Hepatocyte (in vitro differentiated cells): ENCODE data around the gene ZBTB7C. TPM values are rescaled to one million over a fixed set of nuclear protein-coding genes. Genes with fewer than 3 reads are reported as not detected.

ENCODE experiments used
- DNase-seq: peaks from one replicate; pipeline ENCODE4 v3.0.0-alpha.2; 2016; ENCODE audit warnings: low spot score
- H2AFZ ChIP-seq: fragments of 200-600 bp; sonication (generic); 2 replicates; pipeline ENCODE4 v1.6.0; 2016; ENCODE audit warnings: antibody characterized with exemption, mild to moderate bottlenecking
- H3K27ac ChIP-seq: fragments of 200-600 bp; sonication (generic); 2 replicates; pipeline ENCODE4 v1.5.1; 2016; ENCODE audit warnings: mild to moderate bottlenecking
- H3K27me3 ChIP-seq: fragments of 200-600 bp; sonication (generic); 2 replicates; pipeline ENCODE4 v1.6.1; 2016
- H3K36me3 ChIP-seq: fragments of 200-600 bp; sonication (generic); replicated peaks from 2 replicates; pipeline ENCODE4 v1.5.1; 2016; ENCODE audit warnings: low read depth; ENCODE audit not compliant: insufficient read depth
- H3K4me1 ChIP-seq: fragments of 200-600 bp; sonication (generic); 2 replicates; pipeline ENCODE4 v1.5.1; 2016; ENCODE audit warnings: mild to moderate bottlenecking, moderate library complexity; ENCODE audit not compliant: insufficient read depth
- H3K4me2 ChIP-seq: fragments of 200-600 bp; sonication (generic); 2 replicates; pipeline ENCODE4 v1.6.0; 2016
- H3K4me3 ChIP-seq: fragments of 200-600 bp; sonication (generic); 2 replicates; pipeline ENCODE4 v1.5.1; 2016; ENCODE audit warnings: mild to moderate bottlenecking
- H3K79me2 ChIP-seq: fragments of 200-600 bp; sonication (generic); 2 replicates; pipeline ENCODE4 v1.6.0; 2017; ENCODE audit warnings: mild to moderate bottlenecking
- H3K9me2 ChIP-seq: fragments of 200-600 bp; sonication (generic); replicated peaks from 2 replicates; pipeline ENCODE4 v1.6.0; 2017; ENCODE audit warnings: mild to moderate bottlenecking; ENCODE audit not compliant: insufficient read depth
- H3K9me3 ChIP-seq: fragments of 200-600 bp; sonication (generic); 2 replicates; pipeline ENCODE4 v1.5.1; 2016; ENCODE audit warnings: low read depth, mild to moderate bottlenecking
- H4K20me1 ChIP-seq: fragments of 200-600 bp; sonication (generic); 2 replicates; pipeline ENCODE4 v1.6.0; 2016; ENCODE audit warnings: mild to moderate bottlenecking; ENCODE audit not compliant: insufficient read depth, poor library complexity, severe bottlenecking
- CTCF ChIP-seq: fragments of 200-600 bp; sonication (generic); IDR thresholded peaks from 2 replicates; pipeline ENCODE4 v1.5.1; 2016; ENCODE audit warnings: antibody characterized with exemption, mild to moderate bottlenecking; ENCODE audit not compliant: poor library complexity
- EZH2 ChIP-seq: fragments of 200-600 bp; sonication (generic); IDR thresholded peaks from 2 replicates; pipeline ENCODE4 v1.6.1; 2016; ENCODE audit warnings: antibody characterized with exemption, mild to moderate bottlenecking, borderline replicate concordance
- EZH2phosphoT487 ChIP-seq: fragments of 200-600 bp; sonication (generic); IDR thresholded peaks from one replicate; pipeline ENCODE4 v1.6.1; 2018; ENCODE audit warnings: antibody characterized with exemption, mild to moderate bottlenecking, low read depth, moderate library complexity; ENCODE audit not compliant: unreplicated experiment, severe bottlenecking
- WGBS: methylation state at CpG from one replicate; pipeline ENCODE4 v1.1.6; 2016; ENCODE audit warnings: low lambda C conversion rate; ENCODE audit errors: missing lambda C conversion rate; 5-methylcytosine and 5-hydroxymethylcytosine counted together
- polyA plus RNA-seq: library from polyadenylated mRNA; unstranded; fragments of >200 nt; fragmentation: Nextera tagmentation; extraction: Ambion mirVana; gene quantifications from 2 replicates; pipeline ENCODE4 v1.2.1, GENCODE V29; 2016
- total RNA-seq: library from RNA; depleted of rRNA; stranded (reverse); fragments of >200 nt; gene quantifications from 2 replicates; pipeline ENCODE4 v1.2.3, GENCODE V29; 2014

The ZBTB7C gene
- total and polyA plus RNA-seq, 2 experiments from 2014 or later, result 0.70 to 1.0 TPM

- H3K27me3 ChIP-seq, result no peaks in the 10 kb centered on the region
- DNase-seq, result no peak
- no peak overlapping the region for H2AFZ ChIP-seq
- H3K36me3 ChIP-seq, result no peaks in the 10 kb centered on the region
- H3K4me3 ChIP-seq, result no peak overlapping the region
- no peaks in the 10 kb centered on the region for H3K9me3 ChIP-seq
- no peak for TF ChIP-seq CTCF
- TF ChIP-seq EZH2phosphoT487, result no peak
- TF ChIP-seq EZH2, result no peak
- no peaks in the 10 kb centered on the region for H4K20me1 ChIP-seq
- no peak overlapping the region for H3K27ac ChIP-seq
- no peak overlapping the region for H3K4me2 ChIP-seq
- no peaks in the 10 kb centered on the region for H3K9me2 ChIP-seq
- H3K79me2 ChIP-seq, result no peaks in the 10 kb centered on the region
- no peaks in the 10 kb centered on the region for H3K4me1 ChIP-seq
- WGBS, result 94% methylated on average over 4 of the region's 4 CpGs
These were observed 380.5 kb downstream of the ZBTB7C start for GRCh38 chr18:48028696-48029095.

GRCh38 chr18:48028081-48028480 is 381.1 kb downstream of the ZBTB7C start:
- Histone ChIP-seq H4K20me1 (no peaks in the 10 kb centered on the region), H3K9me3 (no peaks in the 10 kb centered on the region), H3K27ac (no peak overlapping the region), H3K27me3 (no peaks in the 10 kb centered on the region), H3K9me2 (no peaks in the 10 kb centered on the region), H2AFZ (no peak overlapping the region), H3K4me2 (no peak overlapping the region), H3K4me3 (no peak overlapping the region), H3K79me2 (no peaks in the 10 kb centered on the region), H3K4me1 (peaks cover 3% of the 10 kb centered on the region), H3K36me3 (no peaks in the 10 kb centered on the region)
- TF ChIP-seq CTCF (peak; percentile 3), EZH2 (no peak)
- 83% methylated on average over 6 of the region's 6 CpGs for WGBS
- DNase-seq, result no peak

GRCh38 chr18:48027401-48027963 is 381.7 kb downstream of the ZBTB7C start:
- no peaks in the 10 kb centered on the region for H3K27me3 ChIP-seq

More at GRCh38 chr18:48027401-48027963, 381.7 kb downstream of the ZBTB7C start:
- Histone ChIP-seq H3K4me1 (peaks cover 3% of the 10 kb centered on the region), H3K36me3 (no peaks in the 10 kb centered on the region), H3K27ac (no peak overlapping the region), H3K9me3 (no peaks in the 10 kb centered on the region), H3K9me2 (no peaks in the 10 kb centered on the region), H4K20me1 (no peaks in the 10 kb centered on the region), H3K79me2 (no peaks in the 10 kb centered on the region), H3K4me3 (no peak overlapping the region), H3K4me2 (no peak overlapping the region), H2AFZ (no peak overlapping the region)
- 65% methylated on average over 7 of the region's 7 CpGs for WGBS
- TF ChIP-seq EZH2phosphoT487 (no peak), CTCF (no peak), EZH2 (no peak)
- no peak for DNase-seq
